Measurements from ENCODE around the gene TMEM125. TPM values are rescaled to one million over a fixed set of nuclear protein-coding genes. Genes with fewer than 3 reads are reported as not detected.

TMEM125 gene
- total RNA-seq, 2 donors from 2014 or later = 0.70 to 2.1 TPM

DNA sequence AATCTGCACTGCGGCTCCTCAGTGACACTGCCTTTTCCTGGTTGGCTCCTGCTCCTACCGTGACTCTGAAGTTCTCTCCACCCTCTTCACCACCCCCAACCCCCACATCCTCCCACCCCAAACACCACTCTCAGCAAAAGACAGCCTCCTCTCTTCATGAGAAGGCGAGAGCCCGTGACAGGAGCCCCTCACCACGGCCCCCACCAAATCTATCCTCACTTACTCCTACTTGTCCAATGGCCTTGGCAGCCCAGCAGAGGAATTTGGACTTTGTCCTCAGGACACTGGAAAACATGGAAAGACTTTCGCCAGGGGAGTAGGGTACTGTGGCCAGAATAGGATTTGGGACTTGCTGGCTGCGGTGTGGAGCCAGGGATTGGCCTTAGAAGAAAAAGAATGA lies 6.9 kb downstream of the TMEM125 start:
- DNase-seq (ENCODE audit: low spot score) = no peak
- H3K36me3 ChIP-seq = no peaks in the 10 kb centered on the region
- H3K4me3 ChIP-seq = no peak overlapping the region
- no peaks in the 10 kb centered on the region for H3K27me3 ChIP-seq
- H3K9me3 ChIP-seq = no peaks in the 10 kb centered on the region
- no peak overlapping the region for H3K27ac ChIP-seq
- TF ChIP-seq CTCF (IDR thresholded peaks at IDR 0.05) = no peak
- H3K4me1 ChIP-seq = peaks cover 0 to 11% of the 10 kb centered on the region in 2 donors

- Histone ChIP-seq H3K9me3 (no peaks in the 10 kb centered on the region), H3K36me3 (no peaks in the 10 kb centered on the region), H3K27ac (no peak overlapping the region), H3K4me1 (peaks cover 0 to 11% of the 10 kb centered on the region in 2 donors), H3K27me3 (no peaks in the 10 kb centered on the region), H3K4me3 (no peak overlapping the region)
- no peak for TF ChIP-seq CTCF (IDR thresholded peaks at IDR 0.05)
- DNase-seq (ENCODE audit: low spot score) = no peak
Observed at GRCh38 chr1:43277116-43277876, 7.5 kb downstream of the TMEM125 start.

DNA sequence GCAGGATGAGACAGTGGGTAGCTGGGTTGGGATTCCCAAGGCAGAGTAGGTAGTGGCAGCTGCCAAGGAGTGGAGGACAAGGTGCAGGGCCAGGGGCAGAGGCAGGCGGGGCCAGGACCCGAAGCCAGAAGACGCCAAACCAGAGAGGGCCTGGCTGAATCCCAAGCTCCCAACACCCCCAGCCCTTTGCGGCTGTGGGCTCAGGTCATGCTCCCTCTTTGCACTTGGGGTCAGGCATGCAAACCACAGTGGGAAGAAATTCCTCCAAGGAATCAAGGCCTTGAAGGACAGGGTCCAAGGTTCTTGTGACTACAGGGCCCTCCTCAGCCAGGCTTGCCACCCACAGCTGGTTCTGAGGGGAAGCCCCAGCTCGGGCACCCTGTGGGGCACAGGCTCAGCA lies 9.4 kb downstream of the TMEM125 start:
- TF ChIP-seq CTCF (IDR thresholded peaks at IDR 0.05) = no peak
- no peaks in the 10 kb centered on the region for H3K27me3 ChIP-seq
- no peak for DNase-seq (ENCODE audit: low spot score)
- no peak overlapping the region for H3K27ac ChIP-seq
- H3K9me3 ChIP-seq = no peaks in the 10 kb centered on the region
- no peak overlapping the region for H3K4me3 ChIP-seq
- H3K4me1 ChIP-seq = peaks cover 0 to 5% of the 10 kb centered on the region in 2 donors
- H3K36me3 ChIP-seq = no peaks in the 10 kb centered on the region

GRCh38 chr1:43279666-43280065 lies 9.9 kb downstream of the TMEM125 start:
- TF ChIP-seq CTCF (IDR thresholded peaks at IDR 0.05) = no peak
- Histone ChIP-seq H3K4me3 (no peak overlapping the region), H3K36me3 (no peaks in the 10 kb centered on the region), H3K27ac (no peak overlapping the region), H3K27me3 (no peaks in the 10 kb centered on the region), H3K4me1 (no peaks in the 10 kb centered on the region), H3K9me3 (no peaks in the 10 kb centered on the region)
- DNase-seq (ENCODE audit: low spot score) = no peak

DNA sequence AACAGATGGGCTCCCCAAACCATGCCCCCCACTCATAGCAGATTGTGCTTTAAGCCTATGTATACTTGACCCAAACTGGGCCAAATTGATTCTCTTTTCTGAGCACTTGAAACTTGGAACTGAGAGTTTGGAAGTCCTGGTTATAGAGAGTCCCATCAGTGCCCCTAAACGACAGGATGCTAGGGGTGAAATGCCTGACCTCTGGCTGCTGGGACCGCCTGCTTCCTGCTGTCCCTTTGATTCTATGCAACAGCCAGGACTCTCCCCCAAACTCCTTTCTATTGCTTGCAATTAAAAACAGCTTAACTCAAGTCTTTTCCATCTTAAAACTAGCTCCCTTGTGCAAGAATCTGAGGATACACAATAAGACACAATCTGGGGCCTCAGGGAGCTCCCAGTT lies 10.9 kb downstream of the TMEM125 start:
- Histone ChIP-seq H3K36me3 (no peaks in the 10 kb centered on the region), H3K4me1 (no peaks in the 10 kb centered on the region), H3K27me3 (no peaks in the 10 kb centered on the region), H3K4me3 (no peak overlapping the region), H3K27ac (no peak overlapping the region), H3K9me3 (no peaks in the 10 kb centered on the region)
- no peak for TF ChIP-seq CTCF (IDR thresholded peaks at IDR 0.05)
- no peak for DNase-seq (ENCODE audit: low spot score)
